ENCODE measurements around the gene CIC.

CIC gene

DNA sequence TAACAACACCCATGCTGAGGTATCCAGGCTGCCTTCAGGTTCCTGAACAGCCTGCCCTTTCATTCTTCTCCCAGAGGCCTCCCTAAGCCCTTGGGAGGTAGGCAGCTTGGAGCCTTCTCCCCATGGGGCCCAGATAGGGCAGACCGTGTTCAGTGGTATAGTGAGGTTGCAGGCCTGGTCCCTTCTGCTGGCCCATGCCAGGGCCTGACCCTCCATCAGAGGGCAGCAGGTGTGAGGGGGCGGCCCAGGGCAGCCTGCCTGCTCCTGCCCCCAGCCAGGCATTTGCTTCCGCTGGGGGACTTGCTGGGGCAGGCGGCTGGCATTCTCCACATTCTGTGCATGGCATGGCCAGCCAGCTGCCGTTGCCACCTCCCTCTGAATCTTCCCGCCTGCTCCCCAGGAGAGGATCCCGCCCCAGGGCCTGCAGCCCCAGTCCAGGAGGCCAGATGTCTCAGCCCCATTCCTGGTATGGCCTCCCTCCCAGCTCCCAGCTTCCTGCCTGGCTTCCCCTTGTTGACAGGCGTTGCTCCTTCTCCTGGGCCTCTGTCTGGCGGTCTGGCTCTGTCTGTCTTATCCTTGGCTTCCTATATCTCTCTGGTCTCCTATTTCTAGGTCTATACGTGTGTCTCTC, 8.9 kb downstream of the CIC start:
- DNase-seq (ENCODE audit: low read depth, low spot score) = no peak

DNA sequence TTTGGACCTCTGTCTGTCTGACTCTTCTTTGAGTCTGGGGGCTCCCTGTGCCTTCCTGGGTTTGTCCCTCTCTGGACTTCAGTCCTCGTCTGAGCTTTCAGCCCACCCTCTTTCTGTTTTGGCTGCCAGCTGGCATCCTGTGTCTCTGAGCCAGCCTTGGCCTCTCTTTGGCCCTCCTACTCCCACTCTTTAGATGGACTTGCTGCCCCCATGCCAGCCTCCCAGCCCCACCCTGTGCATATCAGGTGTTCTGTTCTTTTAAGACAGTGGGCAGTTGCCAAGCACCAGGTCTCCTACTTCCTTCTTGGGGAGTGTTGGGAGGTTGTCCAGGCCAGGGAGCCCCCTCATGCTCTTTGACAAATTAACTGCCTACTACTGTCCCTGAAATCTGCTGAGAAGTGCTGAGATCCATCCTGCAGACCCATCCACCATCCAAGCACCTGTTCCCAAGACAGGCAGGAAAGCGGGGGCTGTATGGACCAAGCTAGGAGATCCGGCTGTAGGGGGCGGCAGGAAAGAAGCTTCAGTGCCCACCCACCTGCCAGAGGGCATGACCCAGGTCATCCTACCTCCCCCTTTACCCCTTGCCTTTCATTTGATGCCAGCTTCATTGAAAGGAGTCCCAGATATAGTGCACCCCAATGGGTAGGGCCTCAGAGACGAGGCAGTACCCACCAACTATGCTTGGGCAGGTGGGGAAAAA, 9.6 kb downstream of the CIC start:
- DNase-seq (ENCODE audit: low read depth, low spot score) = no peak

DNA sequence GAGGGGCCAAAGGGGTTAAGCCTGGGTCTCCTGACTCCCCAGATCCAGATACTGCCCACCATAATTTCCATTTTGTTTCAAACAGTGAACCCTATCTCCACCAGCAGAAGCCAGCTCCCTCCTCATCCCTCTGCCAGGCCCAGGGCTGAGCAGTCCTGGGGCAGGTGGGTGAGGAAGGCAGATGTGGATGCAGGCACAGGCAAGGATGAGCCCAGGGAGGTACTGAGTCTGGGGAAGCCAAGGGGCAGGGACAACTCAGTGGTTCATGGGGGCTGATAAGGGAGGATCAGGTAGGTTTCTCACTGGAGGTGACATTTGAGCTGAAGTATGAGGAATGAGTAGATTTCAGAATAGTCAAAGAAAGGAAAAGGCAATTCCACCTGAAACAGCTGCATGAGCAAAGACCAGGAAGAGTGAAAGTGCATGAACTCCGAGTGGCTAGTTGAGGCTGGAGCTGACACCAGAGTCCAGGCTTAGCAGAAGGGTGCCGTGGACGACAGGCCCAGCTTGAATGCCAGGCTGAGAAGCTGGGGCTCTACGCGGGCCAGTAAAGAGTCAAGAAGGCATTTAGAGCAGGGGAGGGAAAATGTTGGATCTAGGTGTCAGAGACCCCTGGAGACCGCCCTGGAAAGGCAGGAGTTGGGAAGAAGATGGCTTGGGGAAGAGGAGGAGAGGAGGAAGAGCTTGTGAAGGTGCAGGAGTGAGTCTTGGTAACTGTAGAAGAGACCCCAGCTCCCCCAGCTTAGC, 10.3 kb downstream of the CIC start:
- no peak for DNase-seq (ENCODE audit: low read depth, low spot score)

DNA sequence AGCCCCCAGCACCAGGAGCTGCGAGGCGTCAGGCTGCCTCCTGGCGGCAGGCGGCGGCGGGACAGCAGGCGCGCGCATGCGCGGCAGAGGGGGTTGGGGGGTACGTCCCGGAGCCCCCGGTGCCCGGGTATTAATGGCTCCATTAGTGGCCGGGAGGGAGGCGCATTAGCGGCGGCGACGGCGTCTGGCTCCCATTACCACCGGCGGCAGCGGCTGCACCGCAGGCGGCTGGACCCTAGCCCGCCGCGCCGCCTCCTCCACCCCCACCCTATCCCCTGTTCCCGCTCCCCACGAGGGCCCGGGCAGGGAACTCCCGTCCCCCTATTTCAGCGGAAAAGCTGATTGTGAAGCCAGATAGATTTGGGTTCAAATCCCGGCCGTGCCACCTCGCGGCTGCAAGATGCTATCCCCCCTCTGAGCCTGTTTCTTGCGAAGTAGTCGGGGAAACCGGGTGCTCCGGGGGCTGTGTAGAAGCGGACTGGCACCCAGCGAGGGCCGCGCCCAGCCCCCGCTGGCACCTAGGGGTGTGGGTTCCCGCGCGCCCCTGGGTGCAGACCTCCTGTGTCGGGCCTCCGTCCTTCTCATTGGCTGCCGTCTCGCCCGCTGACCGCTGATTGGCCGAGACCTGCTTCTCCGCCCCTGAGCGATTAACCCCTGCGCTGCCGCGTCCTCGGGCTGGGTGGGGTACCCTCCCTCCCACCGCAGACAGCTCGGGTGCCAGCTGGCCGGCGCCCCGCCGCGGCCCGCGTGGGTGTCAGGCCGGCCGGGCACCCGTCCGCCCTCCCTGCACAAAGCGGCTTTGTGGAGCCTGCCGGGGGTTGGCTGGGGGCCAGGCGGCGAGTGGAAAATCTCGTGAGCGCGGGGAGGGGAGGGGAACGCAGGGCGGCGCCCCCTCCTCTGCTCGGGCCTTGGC, 11.1 kb downstream of the CIC start:
- no peak for DNase-seq (ENCODE audit: low read depth, low spot score)

DNA sequence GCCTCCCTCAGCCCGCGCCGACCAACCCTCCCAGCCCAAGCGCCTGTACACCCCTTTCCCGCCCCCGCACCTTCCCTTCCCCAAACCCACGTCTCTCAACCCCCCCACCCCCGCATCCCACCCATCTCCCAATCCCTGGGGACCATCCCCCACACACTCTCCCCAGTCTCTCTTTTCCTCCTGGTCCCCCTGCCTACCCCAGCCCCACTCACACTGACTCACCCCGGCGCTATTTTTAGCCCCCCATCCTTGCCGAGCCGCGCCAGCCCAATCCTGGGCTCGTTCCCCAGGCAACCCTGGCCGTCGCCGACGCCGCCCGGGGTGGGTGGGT, 11.7 kb downstream of the CIC start:
- DNase-seq (ENCODE audit: low read depth, low spot score) = no peak

DNA sequence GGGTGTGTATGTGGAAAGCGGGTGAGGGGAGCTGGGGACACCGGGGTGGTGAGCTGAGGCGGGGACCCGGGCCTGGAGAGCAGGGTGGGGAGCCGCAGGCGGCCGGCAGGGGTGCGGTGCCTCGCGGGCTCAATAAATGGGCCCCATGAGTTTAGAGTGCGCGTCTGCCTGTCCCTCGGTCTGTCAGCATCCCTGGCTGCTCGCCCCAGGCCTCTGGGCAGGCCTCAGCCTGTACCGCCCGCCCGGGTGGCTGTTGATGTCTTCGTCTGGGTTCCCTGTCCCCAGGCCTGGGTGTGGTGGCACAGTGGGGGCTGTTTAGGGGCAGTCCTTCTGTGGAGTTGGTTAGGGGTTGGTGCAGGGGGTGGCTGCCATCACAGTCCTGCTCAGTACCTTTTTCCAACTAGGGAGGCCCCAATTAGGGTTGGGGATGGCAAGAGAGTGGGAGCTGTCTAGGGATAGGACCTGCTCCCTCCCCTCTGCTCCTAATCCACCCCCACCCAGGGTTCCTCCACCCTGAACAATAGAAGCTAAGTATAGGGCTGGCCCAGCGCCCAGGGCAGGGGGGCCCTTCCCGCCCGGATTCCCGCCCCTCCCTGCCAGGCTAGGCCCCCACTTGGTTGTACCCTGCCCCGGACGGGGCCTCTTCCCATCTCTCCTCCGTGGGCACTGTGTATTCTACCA, 12.2 kb downstream of the CIC start:
- DNase-seq (ENCODE audit: low read depth, low spot score) = no peak

DNA sequence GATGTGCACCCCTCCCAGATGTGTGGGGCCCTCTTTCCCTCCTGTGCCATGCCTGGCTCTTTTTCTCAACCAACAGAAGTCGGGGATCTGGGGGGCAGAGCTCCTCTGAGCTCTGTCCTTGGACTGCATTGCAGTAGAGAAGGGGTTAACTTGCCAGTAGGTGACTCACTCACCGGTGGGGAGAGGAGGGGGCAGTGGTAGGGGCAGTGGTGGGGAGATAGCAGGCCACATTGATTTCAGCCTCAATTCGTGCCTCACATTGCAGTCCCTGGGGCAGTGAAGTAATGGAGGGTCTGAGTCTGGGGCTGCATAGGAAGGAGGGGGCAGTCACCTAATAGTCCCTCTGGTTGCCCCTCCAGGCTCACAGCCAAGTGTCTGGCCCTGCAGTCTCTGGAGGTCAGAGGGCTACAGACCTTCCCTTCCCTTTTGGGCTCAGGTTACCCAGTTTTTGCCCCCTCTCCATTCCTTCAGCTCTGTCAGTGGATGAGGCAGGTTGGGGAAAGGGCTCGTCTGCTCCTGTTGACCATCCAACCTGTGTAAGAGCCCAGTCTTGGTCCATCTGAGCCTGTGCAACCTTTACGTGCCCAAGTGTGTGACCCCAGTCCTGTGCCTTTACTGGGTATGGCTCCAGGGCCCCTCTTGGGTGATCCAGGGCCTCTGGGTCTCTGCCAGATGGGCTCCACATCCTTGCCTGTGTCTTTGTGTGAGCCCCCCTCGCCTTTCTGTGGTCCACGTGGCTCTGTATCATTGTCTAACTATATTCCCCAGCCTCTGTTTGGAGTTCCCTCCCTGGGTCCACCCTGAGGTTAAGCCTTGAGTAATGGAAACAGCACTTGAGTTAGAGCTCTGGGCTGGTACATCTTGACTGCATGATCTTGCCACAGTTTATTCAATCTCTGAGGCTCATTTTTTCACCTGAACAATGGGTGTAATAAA, 13.0 kb downstream of the CIC start:
- DNase-seq (ENCODE audit: low read depth, low spot score) = no peak

DNA sequence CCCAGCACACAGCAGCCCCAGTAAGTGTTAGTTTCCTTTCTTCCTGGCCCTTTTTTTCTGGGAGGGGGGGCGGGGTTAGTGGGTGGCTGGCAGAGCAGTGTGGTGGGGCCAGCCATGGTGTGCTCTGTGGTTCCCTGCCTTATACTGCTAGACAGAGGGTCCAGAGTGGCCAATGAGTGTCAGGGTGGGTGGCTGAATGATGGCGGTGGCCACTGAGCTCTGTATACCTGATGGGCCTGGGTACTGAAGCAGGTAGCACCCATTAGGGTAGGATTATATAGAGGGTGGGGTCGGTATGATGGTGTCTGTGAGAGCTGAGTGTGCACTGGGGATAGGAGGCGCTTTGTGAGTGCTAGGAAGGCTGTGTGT, 13.8 kb downstream of the CIC start:
- no peak for DNase-seq (ENCODE audit: low read depth, low spot score)

DNA sequence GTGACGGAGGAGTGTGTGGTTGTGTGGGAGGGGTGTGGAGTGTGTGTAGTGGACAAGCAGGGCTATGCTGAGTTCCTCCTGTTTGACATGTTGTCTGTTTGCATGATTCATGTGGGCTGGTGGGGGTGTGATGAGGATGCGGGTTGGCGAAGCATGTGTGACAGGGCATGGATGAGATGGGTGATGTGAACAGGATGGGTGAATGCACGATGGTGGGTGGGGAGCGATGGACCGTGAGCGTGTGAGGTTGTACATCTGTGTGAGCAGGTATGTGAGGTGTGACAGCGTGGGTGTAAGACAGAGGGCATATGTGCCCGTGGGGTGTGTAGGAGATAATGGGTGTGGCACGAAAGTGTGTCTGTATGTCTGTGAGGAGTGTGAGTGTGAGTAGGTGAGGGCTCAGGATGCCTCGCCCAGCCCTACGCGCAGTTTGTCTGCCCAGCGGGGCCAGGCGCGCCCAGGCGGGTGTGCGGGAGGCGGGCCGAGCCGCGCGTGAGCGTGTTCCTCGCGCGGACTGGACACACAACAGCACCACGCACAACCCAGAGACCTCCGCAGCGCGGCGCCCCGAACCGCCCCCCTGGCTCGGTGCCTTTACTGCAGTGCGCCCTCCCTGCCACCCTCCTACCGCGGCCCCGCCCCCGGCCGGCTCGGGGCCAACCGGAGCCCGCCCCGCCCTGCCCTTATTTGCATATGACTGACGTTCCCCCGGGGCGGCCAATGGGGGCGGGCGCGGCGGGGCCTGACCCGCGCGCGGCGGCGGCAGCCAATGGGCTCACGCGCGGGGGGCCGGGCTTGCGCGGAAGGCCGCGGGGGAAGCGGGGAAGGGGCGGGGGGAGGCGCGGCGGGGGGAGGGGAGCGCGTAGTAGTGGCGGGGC, 14.4 kb downstream of the CIC start:
- no peak for DNase-seq (ENCODE audit: low read depth, low spot score)

DNA sequence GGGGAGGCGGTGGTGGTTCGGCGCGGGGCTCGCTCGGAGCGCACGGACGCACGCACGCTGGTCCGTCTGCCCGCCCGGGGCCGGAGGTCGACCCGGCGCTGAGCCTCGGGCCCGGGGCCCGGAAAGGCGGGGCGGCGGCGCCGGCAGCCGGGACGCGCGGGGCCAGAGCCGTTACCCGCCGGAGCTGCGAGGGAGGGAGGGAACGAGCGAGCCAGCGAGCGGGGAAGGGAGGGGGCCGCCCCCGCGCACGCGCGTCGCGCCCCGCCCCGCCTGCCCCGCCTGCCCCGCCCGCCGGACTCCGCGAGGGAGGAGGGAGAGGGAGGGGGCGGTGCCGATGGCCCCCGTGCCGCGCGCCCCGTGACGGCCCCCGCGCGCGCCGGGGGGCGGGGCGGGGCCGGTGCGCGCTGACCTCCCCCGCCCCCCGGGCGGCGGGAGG, 15.0 kb downstream of the CIC start:
- no peak for DNase-seq (ENCODE audit: low read depth, low spot score)

DNA sequence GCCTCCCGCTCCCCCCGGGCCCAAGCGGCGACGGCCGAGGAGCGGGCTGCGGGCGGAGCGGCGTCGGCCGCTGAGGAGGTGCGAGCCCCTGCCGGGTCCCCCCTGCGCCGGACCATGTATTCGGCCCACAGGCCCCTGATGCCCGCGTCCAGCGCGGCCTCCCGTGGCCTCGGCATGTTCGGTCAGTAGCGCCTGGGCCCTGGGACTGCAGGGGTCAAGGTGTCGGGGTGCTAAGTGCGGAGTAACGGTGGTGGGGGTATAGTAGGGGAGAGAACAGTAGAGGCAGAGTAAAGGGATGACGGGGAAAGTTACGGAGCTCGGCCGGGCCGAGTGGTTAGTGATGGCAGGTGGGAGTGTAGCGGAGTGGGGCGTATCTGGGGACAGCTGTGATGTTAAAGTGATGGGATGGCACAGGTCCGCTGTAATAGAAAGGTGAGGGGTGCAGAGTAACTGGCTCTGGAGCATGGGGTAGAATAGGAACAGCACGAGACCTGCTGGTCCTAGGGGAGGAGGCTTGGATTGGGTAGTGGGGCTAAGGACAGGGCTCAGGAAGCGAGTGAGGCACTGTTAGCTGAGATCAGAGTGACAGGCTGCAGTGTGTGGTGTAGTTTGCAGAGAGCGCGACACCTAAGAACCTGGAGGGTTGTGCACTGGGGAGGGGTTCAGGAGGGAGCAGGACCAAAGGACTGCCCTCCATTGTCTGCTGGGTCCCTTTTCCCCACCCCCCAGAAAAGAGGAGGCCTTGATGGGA, 15.7 kb downstream of the CIC start:
- DNase-seq (ENCODE audit: low read depth, low spot score) = no peak

DNA sequence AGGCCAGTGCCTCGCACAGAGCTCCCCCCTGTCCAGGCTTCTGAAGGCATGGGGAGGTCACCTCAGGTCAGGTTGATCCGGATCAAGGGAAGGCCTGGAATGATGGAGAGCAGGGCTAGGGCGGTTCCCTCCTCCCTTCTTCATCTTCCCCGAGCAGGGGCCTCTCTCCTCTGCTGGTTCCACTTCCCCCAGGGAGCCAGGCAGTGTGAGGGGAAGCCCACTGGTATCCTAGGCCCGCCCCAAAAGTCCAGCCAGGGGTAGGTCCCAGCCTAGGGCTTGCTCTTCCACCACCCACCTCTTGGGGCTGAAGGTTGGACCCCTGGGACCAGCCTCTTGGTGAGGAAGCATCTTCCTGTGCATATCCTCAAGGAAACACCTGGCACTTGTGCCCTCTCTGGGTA, 16.5 kb downstream of the CIC start:
- DNase-seq (ENCODE audit: low read depth, low spot score) = no peak

DNA sequence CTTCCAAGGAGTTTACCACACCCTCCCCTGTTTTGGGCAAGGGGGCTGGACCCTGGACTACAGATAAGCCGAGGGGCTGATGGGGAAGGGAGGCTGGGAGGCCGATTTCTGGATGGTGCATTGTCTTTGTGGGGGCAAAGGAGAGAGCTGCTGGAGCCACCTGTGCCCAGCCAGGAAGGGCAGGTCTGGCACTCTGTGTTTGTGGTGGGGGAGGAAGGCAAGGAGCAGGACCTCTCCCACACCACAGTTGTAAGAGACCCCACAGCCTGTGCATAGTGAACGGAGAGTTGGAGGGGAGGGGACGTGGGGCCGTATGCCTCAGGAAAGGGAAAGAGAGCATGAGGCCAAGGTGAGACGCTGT, 16.9 kb downstream of the CIC start:
- no peak for DNase-seq (ENCODE audit: low read depth, low spot score)

DNA sequence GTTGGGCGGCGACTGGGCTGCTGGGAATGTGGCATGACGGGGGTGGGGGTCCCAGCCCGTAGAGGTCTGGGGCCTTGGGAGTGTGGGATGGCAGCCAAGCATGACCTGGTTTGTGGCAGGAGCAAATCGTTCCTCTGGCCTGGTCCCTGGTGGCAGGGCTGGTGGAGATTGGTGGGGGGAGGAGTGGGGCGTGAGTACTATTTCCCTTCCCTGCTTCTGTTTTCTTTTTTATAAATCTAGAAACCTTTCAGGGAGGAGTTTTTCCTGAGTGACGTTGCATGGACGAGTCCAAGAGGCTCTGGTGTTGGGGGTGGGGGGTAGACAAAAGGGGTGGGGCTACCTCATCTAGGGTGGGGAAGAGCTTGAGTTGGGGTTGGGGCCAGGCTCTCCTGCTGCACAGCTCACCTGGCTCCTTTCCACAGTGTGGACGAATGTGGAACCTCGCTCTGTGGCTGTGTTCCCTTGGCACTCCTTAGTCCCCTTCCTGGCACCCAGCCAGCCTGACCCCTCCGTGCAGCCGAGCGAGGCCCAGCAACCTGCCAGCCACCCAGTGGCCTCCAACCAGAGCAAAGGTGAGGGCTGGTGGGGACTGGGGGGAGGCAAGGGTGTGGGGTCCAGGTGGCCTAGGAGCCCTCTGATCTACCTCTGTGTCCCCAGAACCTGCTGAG, 17.4 kb downstream of the CIC start:
- DNase-seq (ENCODE audit: low read depth, low spot score) = no peak

DNA sequence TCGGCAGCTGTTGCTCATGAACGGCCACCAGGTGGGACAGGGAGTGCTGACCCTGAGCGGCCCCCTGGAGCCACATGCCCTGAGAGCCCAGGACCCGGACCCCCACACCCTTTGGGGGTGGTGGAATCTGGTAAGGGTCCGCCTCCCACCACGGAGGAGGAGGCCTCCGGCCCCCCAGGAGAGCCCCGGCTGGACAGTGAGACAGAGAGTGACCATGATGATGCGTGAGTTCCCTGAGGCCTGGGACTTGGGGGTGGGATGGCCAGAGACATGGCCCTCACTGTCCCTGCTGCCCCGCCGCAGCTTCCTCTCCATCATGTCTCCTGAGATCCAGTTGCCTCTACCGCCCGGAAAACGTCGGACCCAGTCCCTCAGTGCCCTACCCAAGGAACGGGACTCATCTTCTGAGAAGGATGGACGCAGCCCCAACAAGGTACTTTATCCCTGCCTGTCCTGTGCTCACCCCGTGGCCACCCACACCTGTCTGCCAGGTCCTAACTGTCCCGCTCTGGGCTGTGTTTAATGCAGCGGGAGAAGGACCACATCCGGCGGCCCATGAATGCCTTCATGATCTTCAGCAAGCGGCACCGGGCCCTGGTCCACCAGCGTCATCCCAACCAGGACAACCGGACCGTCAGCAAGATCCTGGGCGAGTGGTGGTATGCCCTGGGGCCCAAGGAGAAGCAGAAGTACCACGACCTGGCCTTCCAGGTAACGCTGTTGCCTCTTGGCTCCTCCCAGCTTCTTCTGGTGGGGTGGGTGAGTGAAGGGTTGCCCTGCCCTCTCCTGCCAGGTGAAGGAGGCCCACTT, 18.2 kb downstream of the CIC start:
- DNase-seq (ENCODE audit: low read depth, low spot score) = no peak

DNA sequence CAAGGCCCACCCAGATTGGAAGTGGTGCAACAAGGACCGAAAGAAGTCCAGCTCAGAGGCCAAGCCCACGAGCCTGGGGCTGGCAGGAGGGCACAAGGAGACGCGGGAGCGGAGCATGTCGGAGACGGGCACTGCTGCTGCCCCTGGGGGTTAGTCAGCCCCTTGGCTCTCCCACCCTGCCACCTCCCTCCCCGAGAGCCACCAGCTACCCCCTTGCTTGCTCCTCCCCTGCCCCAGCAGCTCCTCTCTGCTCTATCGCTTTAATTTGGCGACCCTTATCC, 18.7 kb downstream of the CIC start:
- DNase-seq (ENCODE audit: low read depth, low spot score) = no peak

DNA sequence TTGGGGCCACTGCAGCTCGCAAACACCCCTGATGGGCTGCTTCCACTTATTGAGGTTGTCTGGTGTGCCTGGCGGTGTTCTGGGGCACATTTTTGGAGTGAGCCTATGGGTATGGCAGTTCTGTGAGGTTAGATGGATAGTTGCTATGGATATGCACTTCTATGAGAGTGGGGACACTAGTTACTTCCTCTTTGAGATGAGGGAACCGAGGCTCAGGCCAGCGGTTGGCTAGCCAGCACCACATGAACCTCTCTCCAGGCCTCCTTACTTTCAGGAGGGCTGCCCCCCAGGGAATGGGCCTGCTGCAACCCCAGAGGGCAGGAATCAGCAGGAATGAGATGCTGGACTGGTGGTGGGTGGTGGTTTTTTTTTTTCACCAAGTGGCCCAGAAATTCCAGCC, 19.3 kb downstream of the CIC start:
- no peak for DNase-seq (ENCODE audit: low read depth, low spot score)

All from brain pericyte (primary cell).